ENCODE data around the gene GJB5.
"Not testable (repeated sequence)": the region's sequence is repeated elsewhere in the genome, so short reads cannot be mapped to it uniquely, and the experiment has no call there.

Gene GJB5

GRCh38 chr1:34755961-34756360 is 1.1 kb downstream of the GJB5 start:
- TF ChIP-seq GATA1 (IDR thresholded peaks at IDR 0.05; ENCODE audit: low read depth, low read length) (no peak), POLR2A (IDR thresholded peaks at IDR 0.05; ENCODE audit: low read length) (no peak)
- no peak for DNase-seq

DNA sequence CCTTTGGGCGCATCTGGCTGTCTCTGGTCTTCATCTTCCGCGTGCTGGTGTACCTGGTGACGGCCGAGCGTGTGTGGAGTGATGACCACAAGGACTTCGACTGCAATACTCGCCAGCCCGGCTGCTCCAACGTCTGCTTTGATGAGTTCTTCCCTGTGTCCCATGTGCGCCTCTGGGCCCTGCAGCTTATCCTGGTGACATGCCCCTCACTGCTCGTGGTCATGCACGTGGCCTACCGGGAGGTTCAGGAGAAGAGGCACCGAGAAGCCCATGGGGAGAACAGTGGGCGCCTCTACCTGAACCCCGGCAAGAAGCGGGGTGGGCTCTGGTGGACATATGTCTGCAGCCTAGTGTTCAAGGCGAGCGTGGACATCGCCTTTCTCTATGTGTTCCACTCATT is 2.5 kb downstream of the GJB5 start:
- TF ChIP-seq POLR2A (IDR thresholded peaks at IDR 0.05; ENCODE audit: low read length) (no peak), GATA1 (IDR thresholded peaks at IDR 0.05; ENCODE audit: low read depth, low read length) (no peak)
- no peak for DNase-seq

- TF ChIP-seq POLR2A (IDR thresholded peaks at IDR 0.05; ENCODE audit: low read length) (no peak), GATA1 (IDR thresholded peaks at IDR 0.05; ENCODE audit: low read depth, low read length) (no peak)
- DNase-seq: no peak
Measured at GRCh38 chr1:34758751-34759150, 3.9 kb downstream of the GJB5 start.

DNA sequence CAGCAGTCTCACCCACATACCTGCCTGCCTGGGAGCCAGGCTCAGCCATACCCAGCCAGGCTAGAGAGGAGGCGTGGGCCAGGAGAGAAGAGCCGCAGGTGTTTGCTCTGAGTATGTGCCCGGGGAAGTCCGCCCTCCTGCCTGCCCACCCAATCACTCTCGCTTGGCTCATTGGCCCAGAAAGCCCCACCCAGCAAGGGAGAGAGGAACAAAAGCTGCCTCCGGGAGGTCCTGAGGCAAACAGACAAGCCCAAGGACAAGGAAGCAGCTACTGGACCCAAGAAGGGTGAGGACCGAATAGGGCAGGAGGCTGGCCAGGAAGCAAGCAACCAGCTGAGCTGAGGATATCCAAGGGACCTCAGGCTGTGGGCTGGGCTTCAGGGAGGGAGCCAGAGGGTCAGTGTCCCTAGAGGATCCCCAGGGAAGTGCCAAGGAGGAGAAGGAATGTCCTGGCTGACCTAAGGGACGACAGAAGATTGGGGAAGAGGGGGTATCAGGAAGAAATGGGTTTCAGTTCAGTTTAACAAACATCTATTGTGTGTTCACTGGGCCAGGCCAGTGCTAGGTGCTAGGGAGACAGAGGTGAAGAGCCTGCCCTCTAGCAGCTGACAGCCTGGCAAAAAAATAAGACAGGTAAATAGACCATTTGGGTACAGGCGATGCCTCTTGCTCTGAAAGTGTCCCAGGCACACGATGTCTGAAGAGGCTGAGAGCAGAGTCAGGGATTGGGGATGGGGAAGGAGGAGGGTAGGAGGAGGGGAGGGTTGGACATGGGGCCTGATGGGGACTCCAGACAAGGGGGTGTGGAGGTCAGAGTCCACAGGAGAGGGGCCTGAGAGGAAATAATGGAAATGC is 4.9 kb downstream of the GJB5 start, which contains the start of gene GJB4:
GJB4 (plus strand) TSS at position 238 of the 855 bp plus-strand sequence. CDS start 1,515 bp downstream, outside the sequence.
- no peak for DNase-seq
- TF ChIP-seq GATA1 (IDR thresholded peaks at IDR 0.05; ENCODE audit: low read depth, low read length) (no peak), POLR2A (IDR thresholded peaks at IDR 0.05; ENCODE audit: low read length) (no peak)

GRCh38 chr1:34761176-34761761 is 6.4 kb downstream of the GJB5 start:
- TF ChIP-seq GATA1 (IDR thresholded peaks at IDR 0.05; ENCODE audit: low read depth, low read length) (no peak), POLR2A (IDR thresholded peaks at IDR 0.05; ENCODE audit: low read length) (no peak)
- no peak for DNase-seq

GRCh38 chr1:34761776-34762307 is 7.0 kb downstream of the GJB5 start:
- DNase-seq: no peak
- TF ChIP-seq POLR2A (IDR thresholded peaks at IDR 0.05; ENCODE audit: low read length) (no peak), GATA1 (IDR thresholded peaks at IDR 0.05; ENCODE audit: low read depth, low read length) (no peak)

DNA sequence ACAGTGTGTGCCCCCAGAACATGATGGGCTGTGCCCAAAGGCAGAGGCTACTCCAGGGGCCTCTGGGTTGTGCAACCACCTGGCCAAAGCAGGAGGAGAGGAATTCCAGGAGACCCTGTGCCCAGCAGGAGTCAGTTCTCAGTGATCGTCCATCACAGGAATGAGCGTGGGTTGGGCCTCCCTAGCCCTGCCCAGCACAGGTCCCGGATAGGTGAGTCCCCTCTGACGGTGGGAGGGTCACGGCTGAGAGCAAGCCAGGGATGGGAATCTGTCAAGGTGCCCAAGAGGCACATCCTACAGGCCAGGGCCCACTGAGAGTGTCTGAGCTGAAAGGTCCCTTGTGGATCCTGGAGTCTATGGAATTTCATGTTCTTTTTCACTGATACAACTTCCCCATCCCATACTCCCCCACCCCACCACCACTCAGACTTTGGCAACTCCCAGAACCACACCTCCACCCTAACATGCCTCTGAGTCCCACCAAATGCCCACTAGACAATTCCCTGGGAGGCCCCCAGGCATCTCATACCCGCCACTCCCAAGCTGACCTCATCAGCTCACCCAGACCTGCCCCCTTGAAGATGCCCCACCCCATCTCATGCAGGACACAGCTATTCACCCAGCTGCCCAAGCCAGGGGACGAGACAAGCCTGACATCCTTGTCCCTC is 7.8 kb downstream of the GJB5 start:
- DNase-seq: no peak

GRCh38 chr1:34763142-34763781 is 8.4 kb downstream of the GJB5 start:
- TF ChIP-seq POLR2A (IDR thresholded peaks at IDR 0.05; ENCODE audit: low read length) (no peak), GATA1 (IDR thresholded peaks at IDR 0.05; ENCODE audit: low read depth, low read length) (no peak)
- DNase-seq: no peak

More for the DNA sequence above, 7.8 kb downstream of the GJB5 start:
- TF ChIP-seq POLR2A (IDR thresholded peaks at IDR 0.05; ENCODE audit: low read length) (no peak), GATA1 (IDR thresholded peaks at IDR 0.05; ENCODE audit: low read depth, low read length) (no peak)

DNA sequence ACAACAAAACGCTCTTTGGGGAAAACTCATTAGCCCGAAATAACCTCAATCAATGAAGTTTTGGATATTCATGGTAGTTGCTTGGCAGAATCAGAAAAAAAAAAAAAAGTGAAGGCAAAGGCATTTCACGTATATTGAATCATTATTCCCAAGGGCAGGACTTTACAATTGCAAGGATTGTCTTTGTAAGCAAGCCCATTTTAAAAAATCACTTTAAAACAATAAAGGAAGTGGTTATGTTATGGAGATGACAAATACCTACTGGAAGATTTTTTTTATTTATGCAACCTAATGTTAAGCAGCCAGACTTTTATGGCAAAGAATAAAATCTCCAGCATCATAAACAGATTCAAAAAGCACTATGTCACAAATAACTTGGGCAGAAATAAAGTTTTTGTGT is 14.0 kb downstream of the GJB5 start:
- no peak for DNase-seq
- TF ChIP-seq GATA1 (IDR thresholded peaks at IDR 0.05; ENCODE audit: low read depth, low read length) (no peak), POLR2A (IDR thresholded peaks at IDR 0.05; ENCODE audit: low read length) (no peak)

DNA sequence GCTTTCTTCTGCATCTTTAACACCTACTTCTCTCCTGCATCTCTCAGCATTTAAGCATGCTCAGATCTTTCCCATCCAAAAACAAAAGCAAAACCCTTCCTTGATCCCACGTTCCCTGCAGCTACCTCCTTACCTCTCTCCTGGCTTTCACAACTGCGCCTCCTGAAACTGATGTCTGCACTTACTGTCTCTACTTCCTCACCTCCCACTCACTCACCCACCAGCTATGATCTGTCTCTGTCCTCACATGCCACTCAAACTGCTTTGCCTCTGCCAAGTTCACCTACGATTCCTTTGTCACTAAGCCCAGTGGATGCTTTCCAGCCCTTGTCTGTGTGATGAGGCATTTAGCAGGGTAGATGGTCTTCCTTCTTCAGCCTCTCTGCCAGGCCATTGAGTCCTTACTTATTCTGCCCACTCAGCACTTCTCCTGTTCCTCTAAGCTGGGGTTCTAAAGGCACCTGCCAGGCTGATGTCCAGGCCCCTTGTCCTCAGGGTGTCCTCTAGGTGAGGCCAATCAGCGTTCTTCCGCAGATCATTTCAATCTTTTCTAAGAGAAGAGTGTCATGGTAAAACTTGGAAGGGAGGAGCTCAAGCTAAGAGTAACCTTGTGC is 16.2 kb downstream of the GJB5 start:
- DNase-seq: no peak
- TF ChIP-seq GATA1 (IDR thresholded peaks at IDR 0.05; ENCODE audit: low read depth, low read length) (no peak), POLR2A (IDR thresholded peaks at IDR 0.05; ENCODE audit: low read length) (no peak)

- no peak for DNase-seq
- TF ChIP-seq POLR2A (IDR thresholded peaks at IDR 0.05; ENCODE audit: low read length) (no peak), GATA1 (IDR thresholded peaks at IDR 0.05; ENCODE audit: low read depth, low read length) (no peak)
Measured at GRCh38 chr1:34771573-34772371, 16.9 kb downstream of the GJB5 start.

DNA sequence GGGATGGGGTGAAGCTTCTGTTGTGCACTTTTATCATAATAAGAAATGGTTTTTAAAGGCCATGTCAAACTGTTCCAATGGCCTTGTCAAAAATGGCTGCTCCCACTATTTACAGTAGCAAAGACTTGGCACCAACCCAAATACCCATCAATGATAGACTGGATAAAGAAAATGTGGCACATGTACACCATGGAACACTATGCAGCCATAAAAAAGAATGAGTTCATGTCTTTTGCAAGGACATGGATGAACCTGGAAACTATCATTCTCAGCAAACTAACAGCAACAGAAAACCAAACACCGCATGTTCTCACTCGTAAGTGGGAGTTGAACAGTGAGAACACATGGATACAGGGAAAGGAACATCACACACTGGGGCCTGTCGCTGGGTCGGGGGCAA is 18.3 kb downstream of the GJB5 start:
- DNase-seq: not testable (repeated sequence)

GRCh38 chr1:34774957-34775356 is 20.1 kb downstream of the GJB5 start:
- DNase-seq: no peak

More at GRCh38 chr1:34774957-34775356, 20.1 kb downstream of the GJB5 start:
- TF ChIP-seq GATA1 (IDR thresholded peaks at IDR 0.05; ENCODE audit: low read depth, low read length) (no peak), POLR2A (IDR thresholded peaks at IDR 0.05; ENCODE audit: low read length) (no peak)

Measured in erythroblast (primary cell).